CD4-positive, alpha-beta T cell treated with Interleukin-15 for 1 hour (primary cell): ENCODE data around the gene SPOPL.

Experiments
- DNase-seq: peaks from one replicate; pipeline ENCODE4 v3.0.0-alpha.2; 2020

Gene SPOPL

GRCh38 chr2:138609446-138609845 lies 107.9 kb downstream of the SPOPL start:
- DNase-seq, result no peak

- DNase-seq, result no peak
These were observed 108.8 kb downstream of the SPOPL start for GRCh38 chr2:138610201-138610953.

- no peak for DNase-seq
These were observed 113.7 kb downstream of the SPOPL start for GRCh38 chr2:138615257-138615656.

- DNase-seq, result no peak
These were observed 115.5 kb downstream of the SPOPL start for GRCh38 chr2:138617026-138617425.

GRCh38 chr2:138618971-138619370 lies 117.4 kb downstream of the SPOPL start:
- no peak for DNase-seq

- no peak for DNase-seq
These were observed 118.9 kb downstream of the SPOPL start for GRCh38 chr2:138620431-138620830.

GRCh38 chr2:138621139-138621538 lies 119.6 kb downstream of the SPOPL start:
- no peak for DNase-seq

- DNase-seq, result no peak
These were observed 121.0 kb downstream of the SPOPL start for GRCh38 chr2:138622613-138623012.
